Fibroblast of lung (primary cell): Measurements from ENCODE around the gene FAM162A. TPM values are rescaled to one million over a fixed set of nuclear protein-coding genes. Genes with fewer than 3 reads are reported as not detected.

Source experiments
- DNase-seq, 2 donors: peaks; one replicate each; pipeline versions ENCODE4 v3.0.0 to v3.0.0-alpha.2; 2010; ENCODE audit warnings: low read depth in 2 of 2
- H2AFZ ChIP-seq: 2 replicates; pipeline ENCODE4 v1.5.1; 2012; ENCODE audit warnings: low read length, control low read depth, inconsistent platforms
- H3K27ac ChIP-seq: 2 replicates; pipeline ENCODE4 v1.5.1; 2011; ENCODE audit warnings: low read length, control low read depth; ENCODE audit not compliant: insufficient read depth
- H3K27me3 ChIP-seq: 2 replicates; pipeline ENCODE4 v1.5.1; 2011; ENCODE audit warnings: mild to moderate bottlenecking, low read length; ENCODE audit not compliant: control insufficient read depth, insufficient read depth
- H3K36me3 ChIP-seq: 2 replicates; pipeline ENCODE4 v1.5.1; 2011; ENCODE audit warnings: low read length; ENCODE audit not compliant: control insufficient read depth, insufficient read depth
- H3K4me1 ChIP-seq: 2 replicates; pipeline ENCODE4 v1.5.1; 2011; ENCODE audit warnings: low read length; ENCODE audit not compliant: control insufficient read depth, insufficient read depth; ENCODE audit errors: extremely low read depth
- H3K4me2 ChIP-seq: 2 replicates; pipeline ENCODE4 v1.5.1; 2011; ENCODE audit warnings: low read length, control low read depth; ENCODE audit not compliant: insufficient read depth; ENCODE audit errors: extremely low read depth
- H3K4me3 ChIP-seq, 4 experiments: fragments of 200-600 bp in 1 of 4; sonication (generic) in 1 of 4; replicated peaks in 1 of 4; 2 replicates each; pipeline ENCODE4 v1.5.1; 2011 to 2016; ENCODE audit warnings: low read length in 4 of 4, low read depth in 3 of 4, mild to moderate bottlenecking in 3 of 4, control low read depth in 2 of 4, inconsistent platforms in 1 of 4, mixed read lengths in 1 of 4; ENCODE audit not compliant: insufficient read depth in 1 of 4; ENCODE audit errors: control extremely low read depth in 1 of 4
- H3K79me2 ChIP-seq: 2 replicates; pipeline ENCODE4 v1.5.1; 2012; ENCODE audit warnings: mild to moderate bottlenecking, low read length, inconsistent platforms; ENCODE audit not compliant: control insufficient read depth, insufficient read depth
- H3K9ac ChIP-seq: 2 replicates; pipeline ENCODE4 v1.5.1; 2011; ENCODE audit warnings: mild to moderate bottlenecking, low read length, control low read depth; ENCODE audit not compliant: insufficient read depth
- H3K9me3 ChIP-seq: 2 replicates; pipeline ENCODE4 v1.5.1; 2012; ENCODE audit warnings: low read depth, low read length; ENCODE audit not compliant: control insufficient read depth, insufficient read depth
- H4K20me1 ChIP-seq: 2 replicates; pipeline ENCODE4 v1.5.1; 2011; ENCODE audit warnings: low read length; ENCODE audit not compliant: control insufficient read depth, insufficient read depth; ENCODE audit errors: extremely low read depth
- EZH2 ChIP-seq: IDR thresholded peaks from 2 replicates; pipeline ENCODE4 v1.5.1; 2012; ENCODE audit warnings: low read length, control low read depth, mild to moderate bottlenecking; ENCODE audit errors: missing control alignments
- polyA plus RNA-seq, 2 donors: library from polyadenylated mRNA; depleted of rRNA in 1 of 2; stranded (reverse) in 1 of 2; unstranded in 1 of 2; fragments of >200 nt; gene quantifications; 2 replicates each; pipeline ENCODE4 v1.2.1, GENCODE V29; 2011 to 2012; ENCODE audit warnings: missing spikeins in 1 of 2
- total RNA-seq: library from RNA; depleted of rRNA; stranded (reverse); fragments of >200 nt; gene quantifications from 2 replicates; pipeline ENCODE4 v1.2.1, GENCODE V29; 2014
- TF ChIP-seq, protein P1 (sequence below), 2 donors: IDR thresholded peaks in 1 of 2; conservative IDR thresholded peaks in 1 of 2; 1 replicate in 1 of 2; 2 replicates in 1 of 2; pipeline ENCODE4 v1.5.1; 2011 to 2012; ENCODE audit warnings: low read length in 2 of 2, control low read depth in 1 of 2, inconsistent platforms in 1 of 2, low read depth in 1 of 2, mild to moderate bottlenecking in 1 of 2

FAM162A gene
- total and polyA plus RNA-seq, 2 donors (not counting 1 experiment from before 2014, with no cell fraction given): 16.7 to 47.6 TPM

DNA sequence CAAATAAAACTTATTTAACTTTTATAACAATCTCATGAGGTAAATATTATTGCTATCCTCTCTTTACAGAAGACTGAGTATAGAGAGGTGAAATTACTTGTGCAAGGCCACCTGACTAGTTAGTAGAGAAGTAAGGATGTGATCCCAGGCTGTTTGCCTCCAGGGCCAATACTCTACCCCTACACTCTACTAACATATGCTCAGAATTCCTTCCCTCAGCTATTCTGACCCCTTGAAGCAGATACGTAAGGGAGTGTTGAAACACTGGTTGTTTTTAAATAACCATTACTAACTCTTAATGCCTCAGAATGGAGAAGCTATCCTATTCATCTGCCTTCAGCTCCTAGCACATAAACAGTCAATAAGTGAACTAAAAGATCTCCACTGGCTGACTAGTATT, 34.8 kb upstream of the FAM162A start:
- TF ChIP-seq, protein P1, sequence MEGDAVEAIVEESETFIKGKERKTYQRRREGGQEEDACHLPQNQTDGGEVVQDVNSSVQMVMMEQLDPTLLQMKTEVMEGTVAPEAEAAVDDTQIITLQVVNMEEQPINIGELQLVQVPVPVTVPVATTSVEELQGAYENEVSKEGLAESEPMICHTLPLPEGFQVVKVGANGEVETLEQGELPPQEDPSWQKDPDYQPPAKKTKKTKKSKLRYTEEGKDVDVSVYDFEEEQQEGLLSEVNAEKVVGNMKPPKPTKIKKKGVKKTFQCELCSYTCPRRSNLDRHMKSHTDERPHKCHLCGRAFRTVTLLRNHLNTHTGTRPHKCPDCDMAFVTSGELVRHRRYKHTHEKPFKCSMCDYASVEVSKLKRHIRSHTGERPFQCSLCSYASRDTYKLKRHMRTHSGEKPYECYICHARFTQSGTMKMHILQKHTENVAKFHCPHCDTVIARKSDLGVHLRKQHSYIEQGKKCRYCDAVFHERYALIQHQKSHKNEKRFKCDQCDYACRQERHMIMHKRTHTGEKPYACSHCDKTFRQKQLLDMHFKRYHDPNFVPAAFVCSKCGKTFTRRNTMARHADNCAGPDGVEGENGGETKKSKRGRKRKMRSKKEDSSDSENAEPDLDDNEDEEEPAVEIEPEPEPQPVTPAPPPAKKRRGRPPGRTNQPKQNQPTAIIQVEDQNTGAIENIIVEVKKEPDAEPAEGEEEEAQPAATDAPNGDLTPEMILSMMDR (conservative IDR thresholded peaks at IDR 0.05 in 1 of 2, IDR thresholded peaks at IDR 0.05 in 1 of 2; ENCODE audit: low read depth in 1 of 2, low read length in 2 of 2): no peak
- TF ChIP-seq EZH2: no peak
- Histone ChIP-seq H3K4me1 (no peaks in the 10 kb centered on the region), H3K27ac (no peak overlapping the region), H3K9ac (no peak overlapping the region), H3K36me3 (no peaks in the 10 kb centered on the region), H3K4me3 (no peak overlapping the region), H3K27me3 (no peaks in the 10 kb centered on the region), H3K4me2 (no peak overlapping the region), H3K79me2 (no peaks in the 10 kb centered on the region), H4K20me1 (no peaks in the 10 kb centered on the region), H3K9me3 (no peaks in the 10 kb centered on the region), H2AFZ (no peak overlapping the region)
- DNase-seq: no peak

DNA sequence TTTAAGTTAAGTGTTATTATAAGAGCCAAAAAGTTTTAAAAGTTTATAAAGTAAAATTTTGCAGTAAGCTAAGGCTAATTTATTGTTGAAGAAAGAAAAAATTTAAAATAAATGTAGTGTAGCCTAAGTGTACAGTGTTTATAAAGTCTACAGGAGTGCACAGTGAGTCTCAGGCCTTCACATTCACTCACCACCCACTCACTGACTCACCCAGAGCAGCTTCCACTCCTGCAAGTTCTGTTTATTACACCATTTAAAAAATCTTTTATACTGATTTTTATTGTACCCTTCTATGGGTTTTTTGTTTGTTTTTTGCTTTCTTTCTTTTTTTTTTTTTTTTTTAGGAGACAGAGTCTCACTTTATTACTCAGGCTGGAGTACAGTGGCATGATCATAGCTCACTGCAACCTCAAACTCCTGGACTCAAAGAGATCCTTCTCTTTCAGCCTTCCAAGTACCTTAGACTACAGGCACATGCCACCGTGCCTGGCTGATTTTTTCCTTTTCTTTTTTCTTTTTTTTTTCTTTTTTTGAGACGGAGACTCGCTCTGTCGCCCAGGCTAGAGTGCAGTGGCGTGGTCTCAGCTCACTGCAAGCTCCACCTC, 33.1 kb upstream of the FAM162A start:
- no peak overlapping the region for H3K27ac ChIP-seq
- no peaks in the 10 kb centered on the region for H3K79me2 ChIP-seq
- H3K4me3 ChIP-seq: no peak overlapping the region
- H2AFZ ChIP-seq: no peak overlapping the region
- no peaks in the 10 kb centered on the region for H3K36me3 ChIP-seq
- no peaks in the 10 kb centered on the region for H3K9me3 ChIP-seq
- no peaks in the 10 kb centered on the region for H4K20me1 ChIP-seq
- peak overlapping the region; percentile 25 for H3K4me2 ChIP-seq
- H3K4me1 ChIP-seq: no peaks in the 10 kb centered on the region
- no peaks in the 10 kb centered on the region for H3K27me3 ChIP-seq
- TF ChIP-seq, protein P1 (conservative IDR thresholded peaks at IDR 0.05 in 1 of 2, IDR thresholded peaks at IDR 0.05 in 1 of 2; ENCODE audit: low read depth in 1 of 2, low read length in 2 of 2): no peak
- no peak for TF ChIP-seq EZH2
- DNase-seq: peak; percentile 48 to 71
- H3K9ac ChIP-seq: no peak overlapping the region

DNA sequence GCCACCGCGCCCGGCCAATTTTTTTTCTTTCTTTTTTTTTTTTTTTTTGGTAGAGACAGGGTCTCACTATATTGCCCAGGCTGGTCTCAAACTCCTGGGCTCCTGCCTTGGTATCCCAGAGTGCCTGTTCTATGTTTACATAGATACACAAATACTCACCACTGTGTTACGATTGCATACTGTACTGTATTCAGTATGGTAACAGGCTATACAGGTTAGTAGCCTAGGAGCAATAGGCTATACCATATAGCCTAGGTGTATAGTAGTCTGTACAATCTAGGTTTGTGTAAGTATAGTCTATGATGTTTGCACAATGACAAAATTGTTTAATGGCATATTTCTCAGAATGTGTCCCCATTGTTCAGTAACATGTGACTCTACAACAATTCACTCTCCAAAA, 32.4 kb upstream of the FAM162A start:
- no peaks in the 10 kb centered on the region for H4K20me1 ChIP-seq
- H3K79me2 ChIP-seq: no peaks in the 10 kb centered on the region
- H3K4me2 ChIP-seq: no peak overlapping the region
- H3K9ac ChIP-seq: no peak overlapping the region
- no peak for TF ChIP-seq EZH2
- TF ChIP-seq, protein P1 (conservative IDR thresholded peaks at IDR 0.05 in 1 of 2, IDR thresholded peaks at IDR 0.05 in 1 of 2; ENCODE audit: low read depth in 1 of 2, low read length in 2 of 2): no peak
- no peak overlapping the region for H3K4me3 ChIP-seq
- H3K4me1 ChIP-seq: no peaks in the 10 kb centered on the region
- no peak overlapping the region for H2AFZ ChIP-seq
- no peak overlapping the region for H3K27ac ChIP-seq
- H3K9me3 ChIP-seq: no peaks in the 10 kb centered on the region
- H3K36me3 ChIP-seq: no peaks in the 10 kb centered on the region
- no peaks in the 10 kb centered on the region for H3K27me3 ChIP-seq
- no peak for DNase-seq
